ENCODE results near the gene HTT.
A peak's percentile ranks its signal among the peaks of the same experiment; 100 is the strongest.

HTT gene

GRCh38 chr4:3280466-3280865 lies 206.0 kb downstream of the HTT start:
- DNase-seq, result no peak

- DNase-seq, result no peak
Measured at GRCh38 chr4:3283483-3283882, 209.0 kb downstream of the HTT start.

GRCh38 chr4:3283916-3284315 lies 209.4 kb downstream of the HTT start:
- no peak for DNase-seq

- no peak for DNase-seq
Measured at GRCh38 chr4:3284734-3285557, 210.5 kb downstream of the HTT start.

- DNase-seq, result no peak
Measured at GRCh38 chr4:3285558-3286334, 211.3 kb downstream of the HTT start.

GRCh38 chr4:3286335-3287175 lies 212.1 kb downstream of the HTT start:
- no peak for DNase-seq

GRCh38 chr4:3287271-3287971 lies 212.9 kb downstream of the HTT start:
- DNase-seq, result no peak

- no peak for DNase-seq
Measured at GRCh38 chr4:3287972-3288570, 213.6 kb downstream of the HTT start.

GRCh38 chr4:3288571-3289094 lies 214.2 kb downstream of the HTT start:
- DNase-seq, result no peak

- no peak for DNase-seq
Measured at GRCh38 chr4:3290476-3290875, 216.0 kb downstream of the HTT start.

GRCh38 chr4:3290889-3291321 lies 216.4 kb downstream of the HTT start:
- DNase-seq, result no peak

- DNase-seq, result peak; percentile 22
Measured at GRCh38 chr4:3291411-3291968, 217.0 kb downstream of the HTT start.

- no peak for DNase-seq
Measured at GRCh38 chr4:3291969-3292570, 217.6 kb downstream of the HTT start.

- peak; percentile 58 for DNase-seq
Measured at GRCh38 chr4:3292571-3293400, 218.3 kb downstream of the HTT start, which contains the start of gene RGS12. TSS of gene RGS12 (plus strand) at chr4:3293021. CDS start at chr4:3316171, 23,150 bp downstream.
